HepG2 (cell line): ENCODE measurements around the gene SCYGR6. TPM values are rescaled to one million over a fixed set of nuclear protein-coding genes. Genes with fewer than 3 reads are reported as not detected.

Experiments used
- CSRNP1 ChIP-seq: sonication (generic); formaldehyde crosslinking; IDR thresholded peaks from 2 replicates; pipeline ENCODE4 v1.8.1; 2023; ENCODE audit warnings: mild to moderate bottlenecking, missing genetic modification reagents
- CSRNP2 ChIP-seq: sonication (generic); formaldehyde crosslinking; conservative IDR thresholded peaks from 2 replicates; pipeline ENCODE4 v1.8.0; 2022; ENCODE audit warnings: low read depth, missing genetic modification reagents
- EHMT2 ChIP-seq: fragments of 200-600 bp; sonication (generic); IDR thresholded peaks from 2 replicates; pipeline ENCODE4 v1.7.0; 2017; ENCODE audit warnings: antibody characterized with exemption, low read depth, low read length, borderline replicate concordance
- FOXP4 ChIP-seq: sonication (generic); formaldehyde crosslinking; IDR thresholded peaks from 2 replicates; pipeline ENCODE4 v1.4.0; 2020; ENCODE audit warnings: missing genetic modification reagents
- HES4 ChIP-seq: sonication (generic); formaldehyde crosslinking; IDR thresholded peaks from 2 replicates; pipeline ENCODE4 v1.9.0; 2021; ENCODE audit warnings: mild to moderate bottlenecking, missing genetic modification reagents, borderline replicate concordance
- HNF4G ChIP-seq, 2 experiments: sonication (generic) in 1 of 2; formaldehyde crosslinking in 1 of 2; IDR thresholded peaks; 2 replicates each; pipeline versions ENCODE4 v1.4.0 to v1.6.1; 2011 to 2020; ENCODE audit warnings: borderline replicate concordance in 2 of 2, low read depth in 2 of 2, mild to moderate bottlenecking in 2 of 2, low read length in 1 of 2, missing genetic modification reagents in 1 of 2, moderate library complexity in 1 of 2
- NFE2L2 ChIP-seq: fragments of 150-350 bp; IDR thresholded peaks from 2 replicates; pipeline ENCODE4 v1.6.1; 2014; ENCODE audit warnings: low read length
- PRMT3 ChIP-seq: sonication (generic); formaldehyde crosslinking; IDR thresholded peaks from 2 replicates; pipeline ENCODE4 v1.8.1; 2022; ENCODE audit warnings: low read depth, mild to moderate bottlenecking, moderate library complexity, missing genetic modification reagents, borderline replicate concordance
- RCOR2 ChIP-seq: IDR thresholded peaks from 2 replicates; pipeline ENCODE4 v1.6.1; 2016; ENCODE audit warnings: missing biosample characterization, missing genetic modification reagents
- ZNF362 ChIP-seq: sonication (generic); formaldehyde crosslinking; IDR thresholded peaks from 2 replicates; pipeline ENCODE4 v1.4.0; 2020; ENCODE audit warnings: missing genetic modification reagents, mild to moderate bottlenecking, borderline replicate concordance
- ZNF607 ChIP-seq: sonication (generic); formaldehyde crosslinking; IDR thresholded peaks from 2 replicates; pipeline ENCODE4 v1.5.1; 2020; ENCODE audit warnings: missing genetic modification reagents, mild to moderate bottlenecking, borderline replicate concordance
- ZNF879 ChIP-seq: sonication (generic); formaldehyde crosslinking; IDR thresholded peaks from 2 replicates; pipeline ENCODE4 v1.8.1; 2023; ENCODE audit warnings: missing genetic modification reagents
- polyA plus RNA-seq, 8 experiments: library from polyadenylated mRNA; depleted of rRNA in 3 of 8; stranded (reverse) in 7 of 8; unstranded in 1 of 8; fragments of >200 nt; fragmentation: Illumina TruSeq in 4 of 8; extraction: Trizol in 4 of 8; gene quantifications; 2 replicates each; pipeline versions ENCODE4 v1.2.1 to v1.2.3, GENCODE V29; 2011 to 2016; ENCODE audit warnings: low read depth in 4 of 8, missing spikeins in 1 of 8, mixed read lengths in 1 of 8; ENCODE audit not compliant: insufficient read depth in 1 of 8
- total RNA-seq, 5 experiments: library from RNA; depleted of rRNA; stranded (reverse); fragments of >200 nt; fragmentation: Illumina TruSeq; extraction: Trizol; gene quantifications; 2 replicates each; pipeline ENCODE4 v1.2.3, GENCODE V29; 2016; ENCODE audit warnings: low read depth in 1 of 5
- TF ChIP-seq, protein P1 (sequence below): conservative IDR thresholded peaks from 2 replicates; pipeline ENCODE4 v1.6.1; 2018; ENCODE audit warnings: missing genetic modification reagents
- TF ChIP-seq, protein P2 (sequence below): sonication (generic); formaldehyde crosslinking; conservative IDR thresholded peaks from 2 replicates; pipeline ENCODE4 v1.8.0; 2022; ENCODE audit warnings: mild to moderate bottlenecking, moderate library complexity, missing genetic modification reagents
- TF ChIP-seq, protein P3 (sequence below): sonication (generic); formaldehyde crosslinking; IDR thresholded peaks from 2 replicates; pipeline ENCODE4 v1.5.1; 2020; ENCODE audit warnings: missing genetic modification reagents, mild to moderate bottlenecking, borderline replicate concordance

The SCYGR6 gene
- total and polyA plus RNA-seq, 2 of the 13 experiments (the other 11 are each of a cell fraction or from before 2014, with no cell fraction given): not detected

GRCh38 chr2:227772197-227772661, 47.7 kb upstream of the SCYGR6 start (continued):
- peak; percentile 24; the same call in 1 of the 2 replicates for TF ChIP-seq ZNF362
- TF ChIP-seq RCOR2 (CRISPR knock-in tag): 0 out of 2 replicates have a peak, but pooled peaks have one; percentile 13
- TF ChIP-seq, protein P1, sequence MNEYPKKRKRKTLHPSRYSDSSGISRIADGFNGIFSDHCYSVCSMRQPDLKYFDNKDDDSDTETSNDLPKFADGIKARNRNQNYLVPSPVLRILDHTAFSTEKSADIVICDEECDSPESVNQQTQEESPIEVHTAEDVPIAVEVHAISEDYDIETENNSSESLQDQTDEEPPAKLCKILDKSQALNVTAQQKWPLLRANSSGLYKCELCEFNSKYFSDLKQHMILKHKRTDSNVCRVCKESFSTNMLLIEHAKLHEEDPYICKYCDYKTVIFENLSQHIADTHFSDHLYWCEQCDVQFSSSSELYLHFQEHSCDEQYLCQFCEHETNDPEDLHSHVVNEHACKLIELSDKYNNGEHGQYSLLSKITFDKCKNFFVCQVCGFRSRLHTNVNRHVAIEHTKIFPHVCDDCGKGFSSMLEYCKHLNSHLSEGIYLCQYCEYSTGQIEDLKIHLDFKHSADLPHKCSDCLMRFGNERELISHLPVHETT (CRISPR knock-in tag): no peak
- 0 out of 2 replicates have a peak, but pooled peaks have one; percentile 30 for TF ChIP-seq EHMT2
- no peak for TF ChIP-seq ZNF879 (CRISPR knock-in tag)
- no peak for TF ChIP-seq HES4
- TF ChIP-seq PRMT3: no peak
- TF ChIP-seq NFE2L2: no peak
- peak; percentile 54 for TF ChIP-seq FOXP4 (CRISPR knock-in tag)
- TF ChIP-seq ZNF607 (CRISPR knock-in tag): peak; percentile 49; the same call in 1 of the 2 replicates
- TF ChIP-seq CSRNP2 (CRISPR knock-in tag): no peak
- TF ChIP-seq, protein P2, sequence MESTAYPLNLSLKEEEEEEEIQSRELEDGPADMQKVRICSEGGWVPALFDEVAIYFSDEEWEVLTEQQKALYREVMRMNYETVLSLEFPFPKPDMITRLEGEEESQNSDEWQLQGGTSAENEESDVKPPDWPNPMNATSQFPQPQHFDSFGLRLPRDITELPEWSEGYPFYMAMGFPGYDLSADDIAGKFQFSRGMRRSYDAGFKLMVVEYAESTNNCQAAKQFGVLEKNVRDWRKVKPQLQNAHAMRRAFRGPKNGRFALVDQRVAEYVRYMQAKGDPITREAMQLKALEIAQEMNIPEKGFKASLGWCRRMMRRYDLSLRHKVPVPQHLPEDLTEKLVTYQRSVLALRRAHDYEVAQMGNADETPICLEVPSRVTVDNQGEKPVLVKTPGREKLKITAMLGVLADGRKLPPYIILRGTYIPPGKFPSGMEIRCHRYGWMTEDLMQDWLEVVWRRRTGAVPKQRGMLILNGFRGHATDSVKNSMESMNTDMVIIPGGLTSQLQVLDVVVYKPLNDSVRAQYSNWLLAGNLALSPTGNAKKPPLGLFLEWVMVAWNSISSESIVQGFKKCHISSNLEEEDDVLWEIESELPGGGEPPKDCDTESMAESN (CRISPR knock-in tag): no peak
- TF ChIP-seq HNF4G (IDR thresholded peaks at IDR 0.05; ENCODE audit: borderline replicate concordance, low read depth, low read length): no peak
- peak; percentile 56; the same call in 1 of the 2 replicates for TF ChIP-seq HNF4G (CRISPR knock-in tag; IDR thresholded peaks at IDR 0.05; ENCODE audit: borderline replicate concordance, low read depth)
- TF ChIP-seq CSRNP1 (CRISPR knock-in tag): 0 out of 2 replicates have a peak, but pooled peaks have one; percentile 25
- TF ChIP-seq, protein P3, sequence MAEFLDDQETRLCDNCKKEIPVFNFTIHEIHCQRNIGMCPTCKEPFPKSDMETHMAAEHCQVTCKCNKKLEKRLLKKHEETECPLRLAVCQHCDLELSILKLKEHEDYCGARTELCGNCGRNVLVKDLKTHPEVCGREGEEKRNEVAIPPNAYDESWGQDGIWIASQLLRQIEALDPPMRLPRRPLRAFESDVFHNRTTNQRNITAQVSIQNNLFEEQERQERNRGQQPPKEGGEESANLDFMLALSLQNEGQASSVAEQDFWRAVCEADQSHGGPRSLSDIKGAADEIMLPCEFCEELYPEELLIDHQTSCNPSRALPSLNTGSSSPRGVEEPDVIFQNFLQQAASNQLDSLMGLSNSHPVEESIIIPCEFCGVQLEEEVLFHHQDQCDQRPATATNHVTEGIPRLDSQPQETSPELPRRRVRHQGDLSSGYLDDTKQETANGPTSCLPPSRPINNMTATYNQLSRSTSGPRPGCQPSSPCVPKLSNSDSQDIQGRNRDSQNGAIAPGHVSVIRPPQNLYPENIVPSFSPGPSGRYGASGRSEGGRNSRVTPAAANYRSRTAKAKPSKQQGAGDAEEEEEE (CRISPR knock-in tag): no peak
